ENCODE results near the gene PLCL2. TPM values are rescaled to one million over a fixed set of nuclear protein-coding genes. Genes with fewer than 3 reads are reported as not detected.
"Not testable (repeated sequence)": the region's sequence is repeated elsewhere in the genome, so short reads cannot be mapped to it uniquely, and the experiment has no call there.

The PLCL2 gene
- total RNA-seq, 1 experiment from 2014 or later, result 0.92 TPM

DNA sequence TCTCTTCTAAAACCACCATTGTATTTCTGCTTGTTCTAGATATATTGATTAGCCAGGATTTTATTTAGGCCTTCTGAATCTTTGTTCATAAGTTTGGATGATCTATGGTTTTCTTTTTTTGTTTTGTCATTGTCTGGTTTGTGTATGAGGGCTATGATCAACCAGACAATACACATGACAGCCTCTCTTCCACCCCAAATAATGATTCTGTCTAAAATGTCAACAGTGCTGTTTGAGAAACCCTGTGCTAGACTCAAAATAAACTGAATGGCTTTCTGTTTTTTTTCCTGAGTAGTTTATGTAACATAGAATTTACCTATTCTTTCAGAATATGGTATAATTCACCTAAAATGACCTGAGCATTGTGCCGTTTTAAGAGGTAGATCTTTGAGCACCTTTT is 66.1 kb downstream of the PLCL2 start:
- no TSS peak for BruUV-seq (replicated peaks)
- Histone ChIP-seq H3K27ac (ENCODE audit: low read depth, low read length, poor library complexity, severe bottlenecking) (no peak overlapping the region), H3K4me3 (ENCODE audit: low read depth, low read length, poor library complexity, severe bottlenecking) (no peak overlapping the region), H3K4me1 (ENCODE audit: insufficient read depth, low read length, poor library complexity, severe bottlenecking) (no peaks in the 10 kb centered on the region), H3K27me3 (replicated peaks; ENCODE audit: insufficient read depth, low read depth, low read length, poor library complexity) (peaks cover 3% of the 10 kb centered on the region), H3K9me3 (ENCODE audit: low read depth, low read length, poor library complexity, severe bottlenecking) (no peaks in the 10 kb centered on the region), H3K36me3 (ENCODE audit: insufficient read depth, low read length, poor library complexity, severe bottlenecking) (no peaks in the 10 kb centered on the region)
- intact Hi-C loops (cut with micrococcal nuclease; ENCODE audit: unreplicated experiment), result no loop called here
- no peak for DNase-seq (ENCODE audit: low spot score)
- TF ChIP-seq, protein P1, sequence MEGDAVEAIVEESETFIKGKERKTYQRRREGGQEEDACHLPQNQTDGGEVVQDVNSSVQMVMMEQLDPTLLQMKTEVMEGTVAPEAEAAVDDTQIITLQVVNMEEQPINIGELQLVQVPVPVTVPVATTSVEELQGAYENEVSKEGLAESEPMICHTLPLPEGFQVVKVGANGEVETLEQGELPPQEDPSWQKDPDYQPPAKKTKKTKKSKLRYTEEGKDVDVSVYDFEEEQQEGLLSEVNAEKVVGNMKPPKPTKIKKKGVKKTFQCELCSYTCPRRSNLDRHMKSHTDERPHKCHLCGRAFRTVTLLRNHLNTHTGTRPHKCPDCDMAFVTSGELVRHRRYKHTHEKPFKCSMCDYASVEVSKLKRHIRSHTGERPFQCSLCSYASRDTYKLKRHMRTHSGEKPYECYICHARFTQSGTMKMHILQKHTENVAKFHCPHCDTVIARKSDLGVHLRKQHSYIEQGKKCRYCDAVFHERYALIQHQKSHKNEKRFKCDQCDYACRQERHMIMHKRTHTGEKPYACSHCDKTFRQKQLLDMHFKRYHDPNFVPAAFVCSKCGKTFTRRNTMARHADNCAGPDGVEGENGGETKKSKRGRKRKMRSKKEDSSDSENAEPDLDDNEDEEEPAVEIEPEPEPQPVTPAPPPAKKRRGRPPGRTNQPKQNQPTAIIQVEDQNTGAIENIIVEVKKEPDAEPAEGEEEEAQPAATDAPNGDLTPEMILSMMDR (conservative IDR thresholded peaks at IDR 0.05; ENCODE audit: low read depth, low read length), result no peak
- CTCF ChIA-PET, result no interaction called here
- POLR2A ChIA-PET (ENCODE audit: low non-redundant PET), result no interaction called here

DNA sequence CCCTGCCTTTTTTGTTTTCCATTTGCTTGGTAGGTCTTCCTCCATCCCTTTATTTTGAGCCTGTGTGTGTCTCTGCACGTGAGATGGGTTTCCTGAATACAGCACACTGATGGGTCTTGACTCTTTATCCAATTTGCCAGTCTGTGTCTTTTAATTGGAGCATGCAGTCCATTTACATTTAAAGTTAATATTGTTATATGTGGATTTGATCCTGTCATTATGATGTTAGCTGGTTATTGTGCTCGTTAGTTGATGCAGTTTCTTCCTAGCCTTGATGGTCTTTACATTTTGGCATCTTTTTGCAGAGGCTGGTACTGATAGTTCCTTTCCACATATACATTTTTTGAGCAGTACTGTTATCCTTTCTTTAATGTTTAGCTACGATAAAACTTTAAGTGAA is 73.1 kb downstream of the PLCL2 start:
- CTCF ChIA-PET; H3K27ac ChIP-seq (ENCODE audit: low read depth, low read length, poor library complexity, severe bottlenecking); H3K36me3 ChIP-seq (ENCODE audit: insufficient read depth, low read length, poor library complexity, severe bottlenecking); H3K9me3 ChIP-seq (ENCODE audit: low read depth, low read length, poor library complexity, severe bottlenecking); H3K4me3 ChIP-seq (ENCODE audit: low read depth, low read length, poor library complexity, severe bottlenecking); POLR2A ChIA-PET (ENCODE audit: low non-redundant PET); H3K4me1 ChIP-seq (ENCODE audit: insufficient read depth, low read length, poor library complexity, severe bottlenecking); BruUV-seq (replicated peaks); H3K27me3 ChIP-seq (replicated peaks; ENCODE audit: insufficient read depth, low read depth, low read length, poor library complexity); intact Hi-C loops (cut with micrococcal nuclease; ENCODE audit: unreplicated experiment); DNase-seq (ENCODE audit: low spot score): not testable (repeated sequence)

DNA sequence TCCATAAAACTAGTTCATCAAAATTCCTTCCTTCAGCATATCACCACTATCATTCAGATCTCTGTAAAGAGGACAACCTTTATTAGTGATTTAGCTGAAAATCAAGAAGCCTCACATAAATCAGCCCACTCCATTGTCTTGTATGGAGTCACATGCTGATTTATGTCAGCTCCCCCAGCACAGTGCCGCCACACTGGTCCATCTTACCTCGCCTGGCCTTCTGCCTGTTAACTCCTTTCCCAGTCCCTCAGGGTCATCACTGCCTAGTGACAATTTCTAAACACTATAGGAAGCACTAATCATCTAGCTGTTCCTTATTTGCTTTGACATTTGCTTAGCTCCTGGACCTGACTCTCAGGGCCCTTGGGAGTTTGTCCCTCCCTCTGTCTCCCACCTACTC is 75.4 kb downstream of the PLCL2 start:
- Histone ChIP-seq H3K36me3 (ENCODE audit: insufficient read depth, low read length, poor library complexity, severe bottlenecking) (no peaks in the 10 kb centered on the region), H3K4me3 (ENCODE audit: low read depth, low read length, poor library complexity, severe bottlenecking) (no peak overlapping the region), H3K27ac (ENCODE audit: low read depth, low read length, poor library complexity, severe bottlenecking) (no peak overlapping the region), H3K27me3 (replicated peaks; ENCODE audit: insufficient read depth, low read depth, low read length, poor library complexity) (no peaks in the 10 kb centered on the region), H3K4me1 (ENCODE audit: insufficient read depth, low read length, poor library complexity, severe bottlenecking) (no peaks in the 10 kb centered on the region), H3K9me3 (ENCODE audit: low read depth, low read length, poor library complexity, severe bottlenecking) (no peaks in the 10 kb centered on the region)
- no peak for DNase-seq (ENCODE audit: low spot score)
- ChIA-PET CTCF (no interaction called here), POLR2A (ENCODE audit: low non-redundant PET) (no interaction called here)
- BruUV-seq (replicated peaks), result no TSS peak
- no peak for TF ChIP-seq EZH2 (IDR thresholded peaks at IDR 0.05; ENCODE audit: borderline replicate concordance, low read depth, low read length, poor library complexity, severe bottlenecking)
- TF ChIP-seq, protein P1 (conservative IDR thresholded peaks at IDR 0.05; ENCODE audit: low read depth, low read length), result no peak
- intact Hi-C loops (cut with micrococcal nuclease; ENCODE audit: unreplicated experiment), result no loop called here

DNA sequence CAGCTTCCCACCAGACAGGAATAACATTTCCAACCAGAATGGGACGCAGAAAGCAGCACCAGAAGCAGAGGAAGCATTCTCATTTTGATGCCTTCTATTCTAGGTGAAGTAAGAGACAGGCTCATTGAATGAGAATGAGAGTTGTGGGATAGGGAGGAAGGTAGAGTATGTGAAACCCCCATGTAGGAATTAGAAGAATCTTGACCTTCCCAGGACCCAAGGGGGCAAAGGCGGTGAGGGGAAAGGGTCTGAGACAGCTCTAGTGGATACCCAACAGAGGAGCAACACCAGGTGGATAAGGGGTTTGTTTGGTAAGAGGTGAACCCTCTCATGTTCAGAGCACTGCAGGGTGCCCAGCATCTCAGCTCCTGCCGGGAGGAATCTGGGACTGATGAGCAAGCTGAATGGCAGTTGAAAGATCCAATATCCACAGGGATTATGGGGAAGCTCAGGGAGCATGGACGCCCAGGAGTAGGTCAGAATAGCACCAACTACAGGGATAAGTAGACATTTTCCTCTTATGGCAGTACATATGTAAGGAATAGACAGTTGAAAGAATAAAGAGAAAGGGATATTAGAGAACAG is 77.0 kb downstream of the PLCL2 start:
- Histone ChIP-seq H3K27me3 (replicated peaks; ENCODE audit: insufficient read depth, low read depth, low read length, poor library complexity) (no peaks in the 10 kb centered on the region), H3K4me1 (ENCODE audit: insufficient read depth, low read length, poor library complexity, severe bottlenecking) (no peaks in the 10 kb centered on the region), H3K4me3 (ENCODE audit: low read depth, low read length, poor library complexity, severe bottlenecking) (no peak overlapping the region), H3K9me3 (ENCODE audit: low read depth, low read length, poor library complexity, severe bottlenecking) (no peaks in the 10 kb centered on the region), H3K36me3 (ENCODE audit: insufficient read depth, low read length, poor library complexity, severe bottlenecking) (no peaks in the 10 kb centered on the region), H3K27ac (ENCODE audit: low read depth, low read length, poor library complexity, severe bottlenecking) (no peak overlapping the region)
- POLR2A ChIA-PET (ENCODE audit: low non-redundant PET), result no interaction called here
- no TSS peak for BruUV-seq (replicated peaks)
- DNase-seq (ENCODE audit: low spot score), result no peak
- intact Hi-C loops (cut with micrococcal nuclease; ENCODE audit: unreplicated experiment), result no loop called here
- CTCF ChIA-PET, result no interaction called here
- TF ChIP-seq EZH2 (IDR thresholded peaks at IDR 0.05; ENCODE audit: borderline replicate concordance, low read depth, low read length, poor library complexity, severe bottlenecking), result no peak
- TF ChIP-seq, protein P1 (conservative IDR thresholded peaks at IDR 0.05; ENCODE audit: low read depth, low read length), result no peak
